ENCODE measurements around the gene FUBP1. TPM values are rescaled to one million over a fixed set of nuclear protein-coding genes. Genes with fewer than 3 reads are reported as not detected.

FUBP1 gene
- total RNA-seq, 1 experiment from 2014 or later: 165 TPM

DNA sequence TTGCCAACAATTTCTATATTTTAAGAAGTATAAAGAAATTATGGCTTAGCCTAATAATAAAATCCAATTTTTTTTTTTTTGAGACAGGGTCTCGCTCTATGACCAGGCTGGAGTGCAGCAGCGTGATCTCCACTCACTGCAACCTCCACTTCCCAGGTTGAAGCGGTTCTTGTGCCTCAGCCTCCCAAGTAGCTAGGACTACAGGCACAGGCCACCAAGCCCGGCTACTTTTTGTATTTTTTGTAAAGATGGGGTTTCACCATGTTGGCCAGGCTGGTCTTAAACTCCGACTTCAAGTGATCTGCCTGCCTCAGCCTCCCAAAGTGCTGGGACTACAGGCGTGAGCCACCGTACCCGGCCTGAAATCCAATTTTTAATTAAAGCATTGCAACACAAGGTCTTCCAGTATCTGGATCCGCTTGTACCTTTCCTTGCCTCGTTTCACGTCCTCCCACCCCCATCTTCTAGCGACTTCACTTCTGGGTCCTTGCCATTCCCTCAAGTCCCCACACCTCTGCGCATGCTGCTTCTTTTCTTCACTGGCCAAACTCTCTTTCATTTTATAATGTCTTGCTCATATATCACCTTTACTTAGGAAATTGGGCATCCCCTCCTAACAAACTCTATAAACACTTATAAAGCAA is 2.3 kb downstream of the FUBP1 start:
- no peaks in the 10 kb centered on the region for H3K36me3 ChIP-seq (replicated peaks; ENCODE audit: control insufficient read depth, insufficient read depth, low read length)
- peak overlapping the region; percentile 15 for H3K4me3 ChIP-seq (ENCODE audit: insufficient read depth, low read depth, low read length)
- H3K27me3 ChIP-seq (ENCODE audit: control insufficient read depth, insufficient read depth, low read length): no peaks in the 10 kb centered on the region
- no peak for DNase-seq

DNA sequence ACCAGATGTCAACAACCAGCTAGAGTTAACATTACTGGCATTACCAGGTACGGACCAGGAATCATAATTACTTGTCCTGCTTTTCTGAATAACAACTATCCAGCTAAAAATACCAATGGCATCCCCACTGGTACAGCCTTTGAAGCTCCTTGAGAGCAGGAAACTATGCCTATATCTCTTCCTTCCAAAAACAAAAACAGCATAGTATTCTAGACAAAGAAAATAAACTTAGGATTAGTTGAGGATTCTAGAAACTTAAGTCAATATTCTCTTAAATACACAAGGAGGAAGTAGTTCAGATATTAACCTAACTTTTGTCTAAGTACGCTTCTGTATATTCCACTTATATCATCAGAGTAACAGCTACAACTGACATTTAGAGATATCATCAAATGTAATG is 3.0 kb downstream of the FUBP1 start:
- Histone ChIP-seq H3K27me3 (ENCODE audit: control insufficient read depth, insufficient read depth, low read length) (no peaks in the 10 kb centered on the region), H3K36me3 (replicated peaks; ENCODE audit: control insufficient read depth, insufficient read depth, low read length) (no peaks in the 10 kb centered on the region), H3K4me3 (ENCODE audit: insufficient read depth, low read depth, low read length) (no peak overlapping the region; the same call in 1 of the 2 replicates)
- DNase-seq: no peak

DNA sequence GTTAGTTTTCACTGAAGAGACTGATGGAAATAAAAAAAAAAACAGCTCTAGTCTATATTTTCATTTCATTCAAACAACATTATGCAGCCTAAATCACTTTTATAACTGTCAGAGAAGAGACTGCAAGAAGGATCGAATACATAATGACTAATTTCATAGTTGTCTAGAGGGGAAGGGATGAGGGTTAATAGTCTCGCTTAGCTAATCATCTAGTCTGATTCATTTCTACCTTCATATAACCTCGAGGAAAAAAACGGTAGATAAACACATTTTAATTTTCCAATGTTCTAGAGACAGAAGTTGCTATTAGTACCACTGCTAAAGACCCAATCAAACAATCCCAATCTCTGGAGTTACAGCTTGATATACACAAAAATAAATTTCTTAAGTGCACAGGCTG is 3.5 kb downstream of the FUBP1 start:
- Histone ChIP-seq H3K36me3 (replicated peaks; ENCODE audit: control insufficient read depth, insufficient read depth, low read length) (no peaks in the 10 kb centered on the region), H3K4me3 (ENCODE audit: insufficient read depth, low read depth, low read length) (no peak overlapping the region), H3K27me3 (ENCODE audit: control insufficient read depth, insufficient read depth, low read length) (no peaks in the 10 kb centered on the region)
- DNase-seq: no peak

DNA sequence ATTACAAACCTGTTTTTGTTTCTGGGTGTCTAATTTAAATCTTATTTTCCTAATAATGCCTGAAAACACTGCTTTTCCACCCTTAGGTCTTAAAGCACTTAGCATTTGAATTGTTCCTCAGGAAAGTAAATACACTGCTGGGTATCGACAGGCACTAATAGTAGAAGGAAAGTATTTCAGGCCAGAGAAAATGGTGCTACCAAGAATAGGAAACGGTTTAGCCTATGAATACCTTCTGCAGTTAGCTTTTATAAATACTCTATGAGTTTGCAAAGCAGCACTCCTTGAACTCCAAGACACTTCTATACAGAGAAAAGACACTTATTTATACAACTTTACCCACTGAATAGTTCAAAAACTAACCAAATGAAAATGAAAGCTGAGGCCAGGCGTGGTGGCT is 6.8 kb downstream of the FUBP1 start:
- H3K36me3 ChIP-seq (replicated peaks; ENCODE audit: control insufficient read depth, insufficient read depth, low read length): peaks cover 10% of the 10 kb centered on the region
- no peaks in the 10 kb centered on the region for H3K27me3 ChIP-seq (ENCODE audit: control insufficient read depth, insufficient read depth, low read length)
- no peak overlapping the region for H3K4me3 ChIP-seq (ENCODE audit: insufficient read depth, low read depth, low read length)
- DNase-seq: no peak

DNA sequence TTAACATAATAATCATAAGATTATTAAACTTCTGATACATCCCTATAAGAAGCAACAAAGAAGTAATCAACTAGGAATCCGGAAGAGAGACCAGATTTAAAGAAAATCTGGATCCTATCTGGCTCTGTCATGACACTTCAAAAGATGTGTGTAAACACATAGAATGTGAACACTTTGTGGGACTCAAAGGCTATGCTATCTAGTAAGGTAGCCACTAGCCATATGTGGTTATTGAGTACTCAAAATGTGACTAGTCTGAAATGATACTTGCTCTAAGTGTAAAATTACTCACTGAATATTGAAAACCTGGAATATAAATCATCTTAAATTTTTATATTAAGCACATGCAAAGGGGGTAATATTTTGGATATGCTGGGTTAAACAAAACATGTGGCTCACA is 8.7 kb downstream of the FUBP1 start:
- Histone ChIP-seq H3K27me3 (ENCODE audit: control insufficient read depth, insufficient read depth, low read length) (no peaks in the 10 kb centered on the region), H3K36me3 (replicated peaks; ENCODE audit: control insufficient read depth, insufficient read depth, low read length) (peaks cover 18% of the 10 kb centered on the region), H3K4me3 (ENCODE audit: insufficient read depth, low read depth, low read length) (no peak overlapping the region)
- no peak for DNase-seq

DNA sequence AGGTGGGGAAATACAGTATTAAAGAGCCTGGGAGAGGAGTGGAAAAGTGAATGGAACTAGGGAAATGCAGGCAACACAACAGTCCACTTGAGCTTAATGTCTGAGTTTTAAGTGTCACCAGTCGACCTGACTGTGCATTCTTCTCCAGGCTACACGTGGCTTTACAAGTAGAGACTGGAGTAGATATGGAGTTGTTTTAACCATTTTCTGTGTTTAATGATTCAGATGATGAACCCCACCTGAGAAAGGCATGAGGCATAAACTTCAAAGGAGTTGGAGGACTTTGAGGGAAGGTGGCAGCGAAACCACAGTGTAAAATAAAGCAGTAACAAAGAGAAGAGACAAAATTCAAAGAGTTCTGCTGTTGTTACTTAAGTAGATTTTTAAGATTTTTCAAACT is 12.6 kb downstream of the FUBP1 start:
- Histone ChIP-seq H3K27me3 (ENCODE audit: control insufficient read depth, insufficient read depth, low read length) (no peaks in the 10 kb centered on the region), H3K36me3 (replicated peaks; ENCODE audit: control insufficient read depth, insufficient read depth, low read length) (peaks cover 42% of the 10 kb centered on the region), H3K4me3 (ENCODE audit: insufficient read depth, low read depth, low read length) (no peak overlapping the region)
- DNase-seq: no peak

DNA sequence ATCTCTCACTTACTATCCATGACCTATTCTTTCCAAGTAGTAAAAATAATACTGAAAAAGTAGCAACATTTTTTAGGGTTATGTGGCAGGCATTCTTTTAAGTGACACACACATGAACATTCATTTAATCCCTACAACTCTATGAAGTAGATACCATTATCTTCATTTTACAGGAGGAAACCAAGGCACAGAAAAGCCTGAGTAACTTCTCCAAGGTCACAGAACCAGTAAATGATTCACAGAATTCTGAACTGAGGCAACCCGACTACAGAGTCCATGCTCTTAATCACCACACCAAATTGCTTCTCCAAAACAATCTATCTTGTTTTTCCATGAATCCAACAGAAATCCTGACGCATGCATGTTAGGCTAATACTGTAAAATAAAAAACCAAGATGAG is 17.5 kb downstream of the FUBP1 start:
- Histone ChIP-seq H3K36me3 (replicated peaks; ENCODE audit: control insufficient read depth, insufficient read depth, low read length) (peaks cover 54% of the 10 kb centered on the region), H3K27me3 (ENCODE audit: control insufficient read depth, insufficient read depth, low read length) (no peaks in the 10 kb centered on the region), H3K4me3 (ENCODE audit: insufficient read depth, low read depth, low read length) (no peak overlapping the region)
- no peak for DNase-seq

DNA sequence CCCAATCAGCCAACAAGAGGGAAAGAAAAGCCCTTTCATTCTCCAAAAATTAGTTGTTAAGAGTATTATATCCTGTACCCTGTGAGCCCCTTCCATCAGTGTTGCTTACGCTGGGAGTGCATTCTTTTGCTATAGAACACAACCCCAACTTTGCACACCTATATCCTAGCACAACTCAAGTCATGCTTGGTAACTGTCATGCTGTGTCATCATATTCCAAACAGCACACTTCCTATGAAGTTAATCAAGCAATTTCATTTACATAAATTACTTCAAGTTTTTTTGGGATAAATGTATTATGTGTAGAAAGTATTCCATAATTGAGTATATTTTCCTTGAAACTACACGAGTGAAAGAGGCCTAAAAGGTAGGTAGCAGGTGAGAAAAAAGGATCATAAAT is 20.0 kb downstream of the FUBP1 start:
- DNase-seq: no peak
- Histone ChIP-seq H3K27me3 (ENCODE audit: control insufficient read depth, insufficient read depth, low read length) (no peaks in the 10 kb centered on the region), H3K4me3 (ENCODE audit: insufficient read depth, low read depth, low read length) (no peak overlapping the region), H3K36me3 (replicated peaks; ENCODE audit: control insufficient read depth, insufficient read depth, low read length) (peaks cover 62% of the 10 kb centered on the region)

DNA sequence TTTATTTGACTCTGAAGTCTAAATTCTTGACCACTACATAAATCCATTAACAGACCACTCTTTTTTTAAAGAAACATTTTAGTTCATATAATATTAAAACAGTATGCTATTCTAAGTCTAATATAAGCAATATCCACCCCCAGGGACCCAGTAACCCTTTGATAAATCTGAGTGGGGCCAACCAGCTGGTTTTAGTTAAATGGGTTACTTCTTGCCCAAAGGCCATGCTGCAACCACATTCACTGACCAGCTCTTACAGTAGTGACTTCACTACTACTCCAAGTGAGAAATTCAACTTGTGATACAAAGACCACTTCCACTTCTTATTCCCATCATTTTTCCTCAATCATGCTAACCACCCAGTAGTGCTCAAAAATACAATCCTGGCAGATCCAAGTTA is 20.5 kb downstream of the FUBP1 start:
- Histone ChIP-seq H3K27me3 (ENCODE audit: control insufficient read depth, insufficient read depth, low read length) (no peaks in the 10 kb centered on the region), H3K36me3 (replicated peaks; ENCODE audit: control insufficient read depth, insufficient read depth, low read length) (peaks cover 60% of the 10 kb centered on the region), H3K4me3 (ENCODE audit: insufficient read depth, low read depth, low read length) (no peak overlapping the region)
- no peak for DNase-seq

DNA sequence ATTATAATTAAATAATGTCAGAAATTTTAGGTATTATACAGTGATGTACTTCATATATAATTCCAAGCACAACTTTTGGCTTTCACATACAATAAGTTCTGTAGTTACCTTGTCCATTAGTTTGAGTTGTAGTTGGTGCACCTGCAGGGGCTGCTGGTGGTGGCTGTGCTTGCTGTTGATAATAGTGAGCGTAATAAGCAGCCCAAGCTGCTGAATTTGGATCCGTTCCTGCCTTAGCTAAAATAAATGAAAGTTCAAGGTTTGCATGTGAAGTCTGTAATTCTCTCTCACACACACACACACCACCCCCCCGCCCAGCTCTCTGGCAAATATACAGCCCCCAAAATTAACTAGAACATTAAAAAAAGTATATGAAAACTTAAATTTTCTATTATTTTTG is 22.4 kb downstream of the FUBP1 start:
- Histone ChIP-seq H3K27me3 (ENCODE audit: control insufficient read depth, insufficient read depth, low read length) (no peaks in the 10 kb centered on the region), H3K36me3 (replicated peaks; ENCODE audit: control insufficient read depth, insufficient read depth, low read length) (peaks cover 53% of the 10 kb centered on the region), H3K4me3 (ENCODE audit: insufficient read depth, low read depth, low read length) (no peak overlapping the region)
- DNase-seq: no peak

DNA sequence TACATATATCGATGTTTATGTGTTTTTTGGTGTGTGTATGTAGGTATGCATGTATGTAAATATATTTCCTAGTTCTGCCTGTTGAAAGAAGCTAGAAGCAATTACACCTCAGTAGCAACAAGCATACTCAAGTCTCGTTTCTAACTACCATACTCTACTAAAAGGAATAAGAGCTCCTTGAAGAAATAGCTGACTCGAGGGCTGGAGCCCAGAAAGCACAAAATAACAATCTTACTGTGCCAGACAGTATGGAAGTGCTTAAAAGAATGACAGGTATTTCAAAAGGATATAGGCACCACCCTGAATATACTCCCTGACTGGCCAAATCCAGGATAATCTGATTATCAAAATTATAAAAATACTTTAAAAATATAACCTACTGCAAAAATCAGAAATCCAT is 23.2 kb downstream of the FUBP1 start:
- H3K27me3 ChIP-seq (ENCODE audit: control insufficient read depth, insufficient read depth, low read length): no peaks in the 10 kb centered on the region
- no peak for DNase-seq
- H3K36me3 ChIP-seq (replicated peaks; ENCODE audit: control insufficient read depth, insufficient read depth, low read length): peaks cover 52% of the 10 kb centered on the region
- no peak overlapping the region for H3K4me3 ChIP-seq (ENCODE audit: insufficient read depth, low read depth, low read length)

DNA sequence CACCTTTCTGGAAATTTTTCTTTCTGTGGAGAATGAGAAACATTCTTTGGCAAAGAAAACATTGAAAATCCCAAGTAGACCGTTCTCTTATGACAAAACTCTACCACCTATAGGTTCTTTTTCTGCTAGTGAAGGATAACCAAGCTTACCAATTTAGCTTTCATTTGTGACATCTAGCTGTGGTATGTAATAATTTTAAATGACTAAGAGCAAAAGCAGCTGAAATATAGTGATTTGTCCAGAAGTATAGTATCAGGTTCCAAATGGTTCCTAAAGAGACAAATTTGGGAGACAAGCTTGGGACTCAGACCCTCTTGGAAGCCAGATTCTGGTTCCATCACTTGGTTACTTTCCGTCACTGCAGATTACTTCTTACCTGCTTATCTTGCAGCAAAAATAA is 24.4 kb downstream of the FUBP1 start:
- no peaks in the 10 kb centered on the region for H3K27me3 ChIP-seq (ENCODE audit: control insufficient read depth, insufficient read depth, low read length)
- no peak for DNase-seq
- H3K4me3 ChIP-seq (ENCODE audit: insufficient read depth, low read depth, low read length): no peak overlapping the region
- H3K36me3 ChIP-seq (replicated peaks; ENCODE audit: control insufficient read depth, insufficient read depth, low read length): peaks cover 46% of the 10 kb centered on the region

DNA sequence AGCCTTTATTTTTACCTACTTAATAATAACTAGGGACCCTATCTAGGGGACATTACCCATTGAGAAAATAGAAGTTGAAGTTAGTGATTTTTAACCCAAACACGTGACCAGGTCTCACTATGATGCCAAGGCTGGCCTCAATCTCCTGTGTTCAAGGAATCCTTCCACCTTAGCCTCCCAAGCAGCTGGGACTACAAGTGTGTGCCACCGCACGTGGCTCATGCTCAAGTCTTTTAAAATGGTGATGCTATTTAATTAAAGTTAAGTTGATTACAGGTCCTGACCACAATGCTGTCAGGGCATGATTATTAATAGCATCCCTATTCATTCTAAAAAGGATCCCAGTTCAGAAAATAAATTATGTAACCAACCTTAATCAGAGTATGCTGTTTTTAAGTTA is 25.0 kb downstream of the FUBP1 start:
- Histone ChIP-seq H3K27me3 (ENCODE audit: control insufficient read depth, insufficient read depth, low read length) (no peaks in the 10 kb centered on the region), H3K36me3 (replicated peaks; ENCODE audit: control insufficient read depth, insufficient read depth, low read length) (peaks cover 45% of the 10 kb centered on the region), H3K4me3 (ENCODE audit: insufficient read depth, low read depth, low read length) (no peak overlapping the region)
- DNase-seq: no peak

DNA sequence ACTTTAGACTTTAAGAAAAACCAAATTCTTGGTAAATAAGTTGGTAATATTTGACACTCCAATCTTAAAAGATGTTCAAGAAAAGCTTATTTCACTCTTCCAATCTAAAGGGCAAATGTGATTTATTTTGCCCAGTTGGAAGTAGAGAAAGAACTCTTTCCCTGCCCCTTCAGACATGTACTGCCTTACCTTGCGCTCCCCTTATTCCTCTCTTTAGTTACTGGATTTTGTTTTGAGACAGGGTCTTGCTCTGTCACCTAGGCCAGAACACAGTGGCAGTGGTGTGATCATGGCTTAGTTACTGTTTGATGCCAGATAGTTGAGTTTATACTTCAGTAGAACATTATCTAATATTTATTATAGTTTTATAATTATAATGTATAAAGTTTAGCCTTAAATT is 27.5 kb downstream of the FUBP1 start:
- no peak for DNase-seq
- Histone ChIP-seq H3K4me3 (ENCODE audit: insufficient read depth, low read depth, low read length) (no peak overlapping the region), H3K36me3 (replicated peaks; ENCODE audit: control insufficient read depth, insufficient read depth, low read length) (peaks cover 41% of the 10 kb centered on the region), H3K27me3 (ENCODE audit: control insufficient read depth, insufficient read depth, low read length) (no peaks in the 10 kb centered on the region)

DNA sequence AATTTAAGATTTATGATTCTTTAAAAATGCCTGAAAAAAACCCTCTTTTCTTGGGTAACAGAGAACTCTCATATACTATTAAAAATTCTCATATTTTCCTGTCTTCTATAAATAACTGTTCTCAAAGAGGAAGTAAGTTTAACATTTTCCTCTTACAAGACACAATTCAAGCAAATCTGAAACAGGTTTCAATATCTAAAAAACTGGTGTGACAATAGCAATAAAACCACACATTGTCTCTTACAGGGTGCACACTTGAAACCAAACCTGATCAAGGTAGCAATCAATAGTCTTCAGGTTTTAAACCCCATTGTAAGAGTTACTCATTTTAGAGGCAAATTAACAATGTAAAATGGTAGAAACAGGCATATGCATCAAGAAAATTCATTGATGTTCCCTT is 28.0 kb downstream of the FUBP1 start:
- DNase-seq: no peak
- Histone ChIP-seq H3K4me3 (ENCODE audit: insufficient read depth, low read depth, low read length) (no peak overlapping the region), H3K36me3 (replicated peaks; ENCODE audit: control insufficient read depth, insufficient read depth, low read length) (peaks cover 39% of the 10 kb centered on the region), H3K27me3 (ENCODE audit: control insufficient read depth, insufficient read depth, low read length) (no peaks in the 10 kb centered on the region)

DNA sequence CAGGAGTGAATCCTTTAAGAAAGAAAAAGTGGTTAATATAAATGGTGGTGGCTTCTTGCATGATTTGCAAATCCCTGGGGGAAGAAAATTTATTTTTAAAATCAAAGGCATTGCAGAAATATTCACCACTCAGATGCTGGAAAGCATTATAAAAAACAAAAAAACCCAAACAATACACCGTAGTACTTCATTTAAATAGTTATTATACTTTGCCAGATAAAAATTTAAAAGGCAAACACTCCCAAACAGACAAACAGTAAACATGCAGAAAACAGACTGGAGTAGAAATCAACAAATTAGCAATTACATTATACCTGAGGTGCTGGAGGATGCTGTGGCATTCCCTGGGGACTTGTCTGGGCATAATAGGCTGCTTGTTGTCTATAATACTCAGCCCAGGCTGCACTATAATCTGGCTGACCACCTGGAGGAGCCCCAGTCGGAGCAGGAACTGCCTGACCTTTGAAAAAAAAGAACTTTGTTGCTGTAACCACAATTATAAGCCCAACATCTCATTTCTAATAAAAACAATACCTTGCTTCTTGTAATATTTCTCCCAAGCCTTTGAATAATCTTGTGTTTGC is 29.9 kb downstream of the FUBP1 start:
- H3K27me3 ChIP-seq (ENCODE audit: control insufficient read depth, insufficient read depth, low read length): no peaks in the 10 kb centered on the region
- H3K4me3 ChIP-seq (ENCODE audit: insufficient read depth, low read depth, low read length): no peak overlapping the region
- peaks cover 29% of the 10 kb centered on the region for H3K36me3 ChIP-seq (replicated peaks; ENCODE audit: control insufficient read depth, insufficient read depth, low read length)
- no peak for DNase-seq

Measured in H7 (cell line).